ENCODE results near the gene C3orf18.

Gene C3orf18

GRCh38 chr3:50610992-50611463 is 43.5 kb upstream of the C3orf18 start:
- Histone ChIP-seq H3K27me3 (ENCODE audit: control insufficient read depth in 1 of 2, insufficient read depth in 1 of 2, low read length in 2 of 2) (no peaks in the 10 kb centered on the region), H3K4ac (ENCODE audit: low read depth in 1 of 2, low read length in 2 of 2) (peak overlapping the region; percentile 21 to 74), H3K18ac (ENCODE audit: low read depth in 1 of 2, low read length in 2 of 2) (peak overlapping the region; percentile 74 to 84), H3K14ac (ENCODE audit: low read length in 2 of 2) (peak overlapping the region in 1 of 2 experiments; percentile 77), H3K9ac (ENCODE audit: low read length) (peak overlapping the region; percentile 84), H3K9me3 (ENCODE audit: control insufficient read depth, low read length) (no peaks in the 10 kb centered on the region), H3K36me3 (ENCODE audit: control insufficient read depth in 1 of 2, insufficient read depth in 2 of 2, low read depth in 1 of 2, low read length in 2 of 2) (peaks cover 18 to 23% of the 10 kb centered on the region in 2 experiments), H3K79me1 (replicated peaks; ENCODE audit: low read length, poor library complexity, severe bottlenecking) (peaks cover 29% of the 10 kb centered on the region), H2BK12ac (ENCODE audit: low read length in 2 of 2) (peak overlapping the region; percentile 24 to 49), H3K27ac (ENCODE audit: low read length, poor library complexity, severe bottlenecking) (no peak overlapping the region), H2BK15ac (ENCODE audit: low read depth, poor library complexity, severe bottlenecking) (peak overlapping the region; percentile 77), H2AFZ (ENCODE audit: low read depth, low read length) (peak overlapping the region; percentile 3), H2BK120ac (ENCODE audit: low read depth, low read length) (no peak overlapping the region), H3K23ac (ENCODE audit: low read length in 2 of 2) (peak overlapping the region in 1 of 2 experiments; percentile 36), H2AK5ac (ENCODE audit: low read length, severe bottlenecking) (peak overlapping the region; percentile 34), H3K4me1 (ENCODE audit: control insufficient read depth, insufficient read depth, low read depth, low read length) (peaks cover 28% of the 10 kb centered on the region), H4K8ac (ENCODE audit: low read length) (peak overlapping the region; percentile 88), H3K4me3 (ENCODE audit: insufficient read depth in 1 of 2, low read depth in 1 of 2, low read length in 2 of 2) (peak overlapping the region; percentile 70 to 87), H4K91ac (ENCODE audit: low read length) (peak overlapping the region; percentile 83), H3K4me2 (ENCODE audit: low read length, poor library complexity, severe bottlenecking) (peak overlapping the region; percentile 75), H2BK5ac (ENCODE audit: low read depth, low read length, poor library complexity, severe bottlenecking) (peak overlapping the region; percentile 88)
- DNase-seq, result no peak
- 35% methylated on average over 9 of the region's 10 CpGs for WGBS

GRCh38 chr3:50610181-50610971 is 42.8 kb upstream of the C3orf18 start:
- H3K4me2 ChIP-seq (ENCODE audit: low read length, poor library complexity, severe bottlenecking), result peak overlapping the region; percentile 75
- peak overlapping the region in 1 of 2 experiments; percentile 77 for H3K14ac ChIP-seq (ENCODE audit: low read length in 2 of 2)
- H3K27me3 ChIP-seq (ENCODE audit: control insufficient read depth in 1 of 2, insufficient read depth in 1 of 2, low read length in 2 of 2), result no peaks in the 10 kb centered on the region
- H4K91ac ChIP-seq (ENCODE audit: low read length), result peak overlapping the region; percentile 57
- peak overlapping the region; percentile 77 for H2BK15ac ChIP-seq (ENCODE audit: low read depth, poor library complexity, severe bottlenecking)
- H3K18ac ChIP-seq (ENCODE audit: low read depth in 1 of 2, low read length in 2 of 2), result no peak overlapping the region
- peak overlapping the region; percentile 84 for H3K9ac ChIP-seq (ENCODE audit: low read length)
- no peak overlapping the region for H3K27ac ChIP-seq (ENCODE audit: low read length, poor library complexity, severe bottlenecking)
- no peaks in the 10 kb centered on the region for H3K9me3 ChIP-seq (ENCODE audit: control insufficient read depth, low read length)
- H2BK120ac ChIP-seq (ENCODE audit: low read depth, low read length), result no peak overlapping the region
- peak overlapping the region; percentile 70 to 87 for H3K4me3 ChIP-seq (ENCODE audit: insufficient read depth in 1 of 2, low read depth in 1 of 2, low read length in 2 of 2)
- WGBS, result 99% methylated on average over 6 of the region's 6 CpGs
- peaks cover 29% of the 10 kb centered on the region for H3K79me1 ChIP-seq (replicated peaks; ENCODE audit: low read length, poor library complexity, severe bottlenecking)
- no peak overlapping the region for H4K8ac ChIP-seq (ENCODE audit: low read length)
- H2AK5ac ChIP-seq (ENCODE audit: low read length, severe bottlenecking), result no peak overlapping the region
- peak overlapping the region; percentile 38 to 77 for H2BK12ac ChIP-seq (ENCODE audit: low read length in 2 of 2)
- no peak overlapping the region for H3K23ac ChIP-seq (ENCODE audit: low read length in 2 of 2)
- H2BK5ac ChIP-seq (ENCODE audit: low read depth, low read length, poor library complexity, severe bottlenecking), result no peak overlapping the region
- no peak for DNase-seq
- H3K4me1 ChIP-seq (ENCODE audit: control insufficient read depth, insufficient read depth, low read depth, low read length), result peaks cover 31% of the 10 kb centered on the region
- H3K36me3 ChIP-seq (ENCODE audit: control insufficient read depth in 1 of 2, insufficient read depth in 2 of 2, low read depth in 1 of 2, low read length in 2 of 2), result peaks cover 18 to 27% of the 10 kb centered on the region in 2 experiments
- H3K4ac ChIP-seq (ENCODE audit: low read depth in 1 of 2, low read length in 2 of 2), result no peak overlapping the region
- no peak overlapping the region for H2AFZ ChIP-seq (ENCODE audit: low read depth, low read length)

GRCh38 chr3:50609763-50610085 is 42.2 kb upstream of the C3orf18 start:
- no peak overlapping the region for H3K4ac ChIP-seq (ENCODE audit: low read depth in 1 of 2, low read length in 2 of 2)
- peaks cover 18 to 31% of the 10 kb centered on the region in 2 experiments for H3K36me3 ChIP-seq (ENCODE audit: control insufficient read depth in 1 of 2, insufficient read depth in 2 of 2, low read depth in 1 of 2, low read length in 2 of 2)
- H4K91ac ChIP-seq (ENCODE audit: low read length), result peak overlapping the region; percentile 57
- DNase-seq, result no peak
- H4K8ac ChIP-seq (ENCODE audit: low read length), result no peak overlapping the region
- peaks cover 37% of the 10 kb centered on the region for H3K4me1 ChIP-seq (ENCODE audit: control insufficient read depth, insufficient read depth, low read depth, low read length)
- peak overlapping the region in 1 of 2 experiments; percentile 87 for H3K4me3 ChIP-seq (ENCODE audit: insufficient read depth in 1 of 2, low read depth in 1 of 2, low read length in 2 of 2)
- H2AK5ac ChIP-seq (ENCODE audit: low read length, severe bottlenecking), result no peak overlapping the region
- no peak overlapping the region for H3K9ac ChIP-seq (ENCODE audit: low read length)
- WGBS, result 97% methylated on average over 3 of the region's 3 CpGs
- peak overlapping the region in 1 of 2 experiments; percentile 38 for H2BK12ac ChIP-seq (ENCODE audit: low read length in 2 of 2)
- H2BK120ac ChIP-seq (ENCODE audit: low read depth, low read length), result no peak overlapping the region
- no peak overlapping the region for H2BK5ac ChIP-seq (ENCODE audit: low read depth, low read length, poor library complexity, severe bottlenecking)
- no peak overlapping the region for H3K14ac ChIP-seq (ENCODE audit: low read length in 2 of 2)
- H3K9me3 ChIP-seq (ENCODE audit: control insufficient read depth, low read length), result no peaks in the 10 kb centered on the region
- H3K23ac ChIP-seq (ENCODE audit: low read length in 2 of 2), result no peak overlapping the region
- H3K27me3 ChIP-seq (ENCODE audit: control insufficient read depth in 1 of 2, insufficient read depth in 1 of 2, low read length in 2 of 2), result no peaks in the 10 kb centered on the region
- no peak overlapping the region for H3K27ac ChIP-seq (ENCODE audit: low read length, poor library complexity, severe bottlenecking)
- H2AFZ ChIP-seq (ENCODE audit: low read depth, low read length), result no peak overlapping the region
- no peak overlapping the region for H3K4me2 ChIP-seq (ENCODE audit: low read length, poor library complexity, severe bottlenecking)
- no peak overlapping the region for H3K18ac ChIP-seq (ENCODE audit: low read depth in 1 of 2, low read length in 2 of 2)
- H2BK15ac ChIP-seq (ENCODE audit: low read depth, poor library complexity, severe bottlenecking), result no peak overlapping the region
- peaks cover 29% of the 10 kb centered on the region for H3K79me1 ChIP-seq (replicated peaks; ENCODE audit: low read length, poor library complexity, severe bottlenecking)

- H4K91ac ChIP-seq (ENCODE audit: low read length), result no peak overlapping the region
- no peak overlapping the region for H2BK15ac ChIP-seq (ENCODE audit: low read depth, poor library complexity, severe bottlenecking)
- no peak overlapping the region for H3K23ac ChIP-seq (ENCODE audit: low read length in 2 of 2)
- no peak overlapping the region for H3K14ac ChIP-seq (ENCODE audit: low read length in 2 of 2)
- no peak overlapping the region for H3K9ac ChIP-seq (ENCODE audit: low read length)
- peaks cover 18 to 36% of the 10 kb centered on the region in 2 experiments for H3K36me3 ChIP-seq (ENCODE audit: control insufficient read depth in 1 of 2, insufficient read depth in 2 of 2, low read depth in 1 of 2, low read length in 2 of 2)
- H3K4me3 ChIP-seq (ENCODE audit: insufficient read depth in 1 of 2, low read depth in 1 of 2, low read length in 2 of 2), result no peak overlapping the region
- WGBS, result 90% methylated on average over 3 of the region's 5 CpGs
- peaks cover 37% of the 10 kb centered on the region for H3K4me1 ChIP-seq (ENCODE audit: control insufficient read depth, insufficient read depth, low read depth, low read length)
- H3K4me2 ChIP-seq (ENCODE audit: low read length, poor library complexity, severe bottlenecking), result no peak overlapping the region
- H3K27ac ChIP-seq (ENCODE audit: low read length, poor library complexity, severe bottlenecking), result no peak overlapping the region
- H2AK5ac ChIP-seq (ENCODE audit: low read length, severe bottlenecking), result no peak overlapping the region
- DNase-seq, result no peak
- no peak overlapping the region for H4K8ac ChIP-seq (ENCODE audit: low read length)
- no peak overlapping the region for H2BK120ac ChIP-seq (ENCODE audit: low read depth, low read length)
- no peaks in the 10 kb centered on the region for H3K27me3 ChIP-seq (ENCODE audit: control insufficient read depth in 1 of 2, insufficient read depth in 1 of 2, low read length in 2 of 2)
- no peak overlapping the region for H3K4ac ChIP-seq (ENCODE audit: low read depth in 1 of 2, low read length in 2 of 2)
- H2BK12ac ChIP-seq (ENCODE audit: low read length in 2 of 2), result no peak overlapping the region
- H3K18ac ChIP-seq (ENCODE audit: low read depth in 1 of 2, low read length in 2 of 2), result no peak overlapping the region
- H3K79me1 ChIP-seq (replicated peaks; ENCODE audit: low read length, poor library complexity, severe bottlenecking), result peaks cover 29% of the 10 kb centered on the region
- no peak overlapping the region for H2BK5ac ChIP-seq (ENCODE audit: low read depth, low read length, poor library complexity, severe bottlenecking)
- H2AFZ ChIP-seq (ENCODE audit: low read depth, low read length), result no peak overlapping the region
- no peaks in the 10 kb centered on the region for H3K9me3 ChIP-seq (ENCODE audit: control insufficient read depth, low read length)
Measured at GRCh38 chr3:50609071-50609762, 41.7 kb upstream of the C3orf18 start.
